Limb (tissue), 2 donors: ENCODE results near the gene LRRIQ3.

Source experiments
- DNase-seq, 2 donors: peaks; one replicate each; pipeline ENCODE4 v3.0.0-alpha.2; 2016; ENCODE audit errors: extremely low spot score in 2 of 2

Gene LRRIQ3

GRCh38 chr1:74107394-74107793 lies 90.6 kb downstream of the LRRIQ3 start:
- no peak for DNase-seq

GRCh38 chr1:74091371-74091770 lies 106.6 kb downstream of the LRRIQ3 start:
- DNase-seq, result no peak

DNA sequence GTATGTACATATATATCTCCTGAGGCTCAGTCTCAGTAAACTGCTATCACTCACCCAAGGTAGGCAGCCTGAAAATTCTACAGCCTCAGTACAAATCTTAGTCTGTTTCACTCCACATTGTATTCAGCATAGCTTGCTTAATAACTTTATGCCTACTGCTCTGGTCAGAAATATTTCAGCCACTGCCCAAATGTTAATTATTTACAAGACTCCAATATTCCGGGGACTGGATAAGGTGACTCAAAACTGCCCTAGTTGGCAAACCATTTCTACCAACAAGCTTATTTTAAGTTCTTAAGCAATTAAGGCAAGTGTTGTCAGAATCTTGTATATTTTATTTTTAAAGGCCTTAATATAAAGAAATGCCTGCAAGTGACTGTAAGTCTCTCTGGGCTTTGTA lies 114.8 kb downstream of the LRRIQ3 start:
- no peak for DNase-seq

GRCh38 chr1:74065081-74065480 lies 132.9 kb downstream of the LRRIQ3 start:
- DNase-seq, result no peak

DNA sequence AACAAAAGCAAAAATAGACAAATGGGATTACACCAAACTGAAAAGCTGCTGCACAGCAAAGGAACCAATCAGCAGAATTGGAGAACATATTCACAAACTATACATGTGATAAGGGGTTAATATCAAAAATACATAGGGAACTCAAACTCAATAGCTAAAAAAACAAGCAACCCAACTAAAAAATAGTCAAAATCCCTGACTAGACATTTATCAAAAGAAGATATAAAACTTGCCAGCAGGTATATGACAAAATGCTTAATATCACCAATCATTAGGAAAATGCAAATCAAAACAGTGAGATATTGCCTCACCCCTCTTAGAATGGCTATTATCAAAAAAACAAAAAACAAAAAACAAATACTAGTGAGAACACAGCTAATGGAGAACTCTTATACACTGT lies 140.3 kb downstream of the LRRIQ3 start:
- no peak for DNase-seq

DNA sequence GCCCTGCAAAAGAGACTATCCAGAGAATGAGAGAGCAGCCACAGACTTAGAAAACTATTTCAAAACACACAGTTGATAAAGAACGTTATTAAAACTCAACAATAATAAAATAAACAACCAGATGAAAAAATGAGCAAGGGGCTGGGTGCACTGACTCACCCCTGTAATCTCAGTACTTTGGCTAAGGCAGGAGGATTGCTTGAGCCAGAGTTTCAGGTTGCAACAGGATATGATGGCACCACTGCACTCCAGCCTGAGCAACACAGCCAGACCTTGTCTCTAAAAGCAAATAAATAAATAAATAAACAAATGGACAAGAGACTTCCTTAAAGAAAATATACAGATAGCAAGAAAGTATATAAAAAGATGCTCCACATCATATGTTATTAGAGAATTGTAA lies 144.6 kb downstream of the LRRIQ3 start:
- DNase-seq, result no peak

GRCh38 chr1:74050386-74050785 lies 147.6 kb downstream of the LRRIQ3 start:
- no peak for DNase-seq

- no peak for DNase-seq
Measured at GRCh38 chr1:74038042-74038441, 159.9 kb downstream of the LRRIQ3 start.

DNA sequence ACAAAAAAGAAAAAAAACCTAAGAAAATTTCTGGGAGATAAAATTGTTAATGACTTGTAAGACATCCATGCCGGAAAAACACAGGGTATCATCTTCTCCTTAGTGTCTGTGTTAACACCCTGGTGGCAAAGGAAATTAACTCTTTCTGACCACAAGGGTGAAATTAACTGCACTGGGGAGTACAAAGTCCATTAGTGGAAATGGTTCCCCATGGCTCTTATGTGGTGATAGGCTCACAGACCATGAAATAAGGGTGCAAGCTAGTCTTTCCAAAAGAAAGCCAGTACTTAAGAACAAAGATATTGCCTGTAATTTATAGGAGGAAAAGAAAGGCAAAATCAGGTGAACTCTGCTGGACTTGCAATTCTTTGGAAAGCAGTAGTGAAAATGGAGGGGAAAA lies 185.4 kb downstream of the LRRIQ3 start:
- DNase-seq, result no peak

DNA sequence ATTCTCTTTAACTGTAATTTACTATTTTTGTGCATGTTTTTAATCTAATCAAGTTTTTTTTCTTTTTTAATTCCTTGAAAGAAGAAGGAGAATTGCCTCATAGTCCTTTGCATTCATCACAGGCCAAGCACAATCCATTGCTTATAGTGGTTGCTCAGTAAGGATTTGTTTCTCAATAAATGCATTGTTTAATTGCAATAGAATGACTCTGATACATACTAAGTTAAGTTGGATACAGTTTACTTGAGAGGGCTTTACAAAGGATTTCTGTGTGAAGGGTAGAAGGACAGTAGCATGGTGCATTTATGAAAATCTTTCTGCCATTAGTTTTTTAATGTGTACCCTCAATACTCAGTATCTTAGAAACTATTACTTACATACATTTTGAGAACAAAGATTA lies 186.2 kb downstream of the LRRIQ3 start:
- no peak for DNase-seq

DNA sequence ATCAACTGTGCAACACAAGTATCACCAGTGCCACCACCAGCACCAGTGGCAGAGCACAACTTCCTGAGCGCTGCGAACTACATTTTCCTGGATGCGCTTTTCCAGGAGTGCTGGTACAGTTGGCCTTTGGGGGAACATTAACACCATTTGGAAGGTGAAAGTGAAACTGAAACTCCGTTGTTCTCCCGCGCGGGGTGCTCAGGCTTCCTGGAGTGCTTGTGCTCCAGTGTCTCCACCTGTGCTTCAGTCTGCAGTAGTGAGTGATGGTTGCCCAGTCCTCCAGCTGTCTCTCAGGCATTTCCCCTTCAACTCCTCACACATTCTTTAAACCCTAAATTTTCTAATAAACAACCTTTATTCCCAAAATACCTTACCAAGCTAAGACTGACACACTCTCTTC lies 187.8 kb downstream of the LRRIQ3 start:
- no peak for DNase-seq

GRCh38 chr1:74005533-74005932 lies 192.4 kb downstream of the LRRIQ3 start:
- DNase-seq, result no peak

DNA sequence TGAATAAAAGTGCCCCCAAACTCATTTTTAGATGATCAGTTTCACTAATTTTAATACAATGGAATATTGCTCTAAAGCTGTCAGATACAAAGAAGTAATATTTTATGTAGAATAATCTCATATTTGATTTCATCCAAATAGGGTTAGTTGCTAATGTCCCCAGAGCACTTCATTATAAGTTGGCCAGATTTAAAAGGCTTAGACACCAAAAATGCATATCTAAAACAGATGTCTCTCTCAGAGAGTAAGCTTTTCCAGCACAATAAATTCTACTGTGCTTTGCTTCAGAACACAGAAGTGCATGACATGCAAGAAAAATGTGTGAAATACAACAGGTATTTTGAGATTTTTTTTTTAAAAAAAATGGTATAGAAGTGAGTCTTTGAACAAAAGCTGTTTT lies 194.2 kb downstream of the LRRIQ3 start:
- DNase-seq, result no peak

- peak in 1 of 2 donors; percentile 81 for DNase-seq
Measured at GRCh38 chr1:73998348-73998959, 199.5 kb downstream of the LRRIQ3 start.

- no peak for DNase-seq
Measured at GRCh38 chr1:73980324-73981040, 217.5 kb downstream of the LRRIQ3 start.

GRCh38 chr1:73979684-73980083 lies 218.3 kb downstream of the LRRIQ3 start:
- DNase-seq, result no peak

DNA sequence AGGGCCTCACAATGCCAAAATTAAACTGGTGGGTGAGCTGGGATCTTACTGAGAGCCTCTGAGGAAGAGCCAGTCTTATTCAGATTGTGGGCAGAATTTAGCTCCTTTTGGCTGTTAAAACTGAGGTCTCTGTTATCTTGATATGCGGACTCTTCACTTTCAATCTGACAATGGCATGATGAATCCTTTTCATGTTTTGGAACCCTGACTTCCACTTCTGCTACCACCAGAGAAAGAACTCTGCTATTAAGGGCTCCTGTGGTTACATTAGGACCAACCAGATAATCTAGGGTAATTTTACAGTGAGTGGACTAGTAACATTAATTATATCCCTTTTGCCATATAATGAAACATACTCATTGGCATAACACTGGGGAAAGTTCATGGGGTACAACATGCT lies 219.0 kb downstream of the LRRIQ3 start:
- DNase-seq, result no peak
